ENCODE data around the gene TRIM3.

Gene TRIM3

DNA sequence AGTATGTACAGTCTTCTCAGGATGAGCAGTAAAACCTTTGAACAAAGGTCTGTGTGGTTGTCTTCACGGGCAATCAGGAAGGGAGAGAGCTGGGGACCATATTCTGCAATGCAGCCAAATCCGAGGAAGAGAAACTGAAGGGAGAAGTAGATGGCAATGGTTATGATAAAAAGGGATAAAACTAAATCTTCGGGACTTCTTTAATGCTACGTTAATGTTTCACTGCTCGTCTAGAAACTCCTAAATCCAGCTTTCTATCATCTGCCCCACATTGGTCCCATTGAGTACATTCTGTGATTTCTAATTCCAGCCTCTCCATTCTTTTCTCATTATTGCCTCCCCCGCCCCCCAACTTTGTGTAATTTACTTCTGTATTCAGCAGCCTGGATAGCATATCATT lies 9.3 kb upstream of the TRIM3 start:
- TF ChIP-seq FOXP2 (optimal IDR thresholded peaks at IDR 0.05; ENCODE audit: control extremely low read depth, extremely low read length, insufficient read depth) (no peak), POLR2AphosphoS5 (IDR thresholded peaks at IDR 0.05; ENCODE audit: borderline replicate concordance, low read depth, low read length) (no peak), EZH2 (IDR thresholded peaks at IDR 0.05) (no peak)
- H3K9ac ChIP-seq (ENCODE audit: insufficient read length) = peak overlapping the region; percentile 87
- peaks cover 77% of the 10 kb centered on the region for H3K36me3 ChIP-seq (ENCODE audit: insufficient read depth, low read length)
- no peak overlapping the region for H3K27ac ChIP-seq
- no peak for DNase-seq (ENCODE audit: low read depth, low spot score)
- no peaks in the 10 kb centered on the region for H3K9me3 ChIP-seq (ENCODE audit: low read depth, low read length)
- peak overlapping the region; percentile 98; the same call in 1 of the 2 replicates for H3K4me3 ChIP-seq

DNA sequence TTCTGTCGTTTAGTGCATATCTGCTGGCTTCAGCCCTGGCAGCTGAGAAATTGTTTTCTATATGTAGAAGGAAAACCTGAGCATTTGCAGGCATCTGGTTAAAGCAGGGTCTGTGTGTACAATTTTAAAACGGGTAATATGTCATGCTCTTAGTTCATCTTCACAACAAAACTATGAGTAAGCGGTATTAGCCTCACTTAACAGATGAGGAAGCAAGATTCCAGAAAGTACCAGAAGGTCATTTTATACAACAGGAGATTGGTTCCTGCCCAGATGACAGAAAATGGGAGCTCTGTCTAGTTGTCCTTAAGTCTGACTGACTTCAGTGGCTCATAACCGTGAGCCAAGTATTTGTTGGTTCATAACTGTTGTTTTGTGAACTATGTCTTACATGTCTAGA lies 8.7 kb upstream of the TRIM3 start:
- no peak for DNase-seq (ENCODE audit: low read depth, low spot score)
- Histone ChIP-seq H3K9ac (ENCODE audit: insufficient read length) (peak overlapping the region; percentile 87), H3K4me3 (peak overlapping the region; percentile 98), H3K27ac (peak overlapping the region; percentile 89; the same call in 1 of the 2 replicates), H3K36me3 (ENCODE audit: insufficient read depth, low read length) (peaks cover 78% of the 10 kb centered on the region), H3K9me3 (ENCODE audit: low read depth, low read length) (no peaks in the 10 kb centered on the region)
- TF ChIP-seq FOXP2 (optimal IDR thresholded peaks at IDR 0.05; ENCODE audit: control extremely low read depth, extremely low read length, insufficient read depth) (no peak), EZH2 (IDR thresholded peaks at IDR 0.05) (no peak), POLR2AphosphoS5 (IDR thresholded peaks at IDR 0.05; ENCODE audit: borderline replicate concordance, low read depth, low read length) (no peak)

DNA sequence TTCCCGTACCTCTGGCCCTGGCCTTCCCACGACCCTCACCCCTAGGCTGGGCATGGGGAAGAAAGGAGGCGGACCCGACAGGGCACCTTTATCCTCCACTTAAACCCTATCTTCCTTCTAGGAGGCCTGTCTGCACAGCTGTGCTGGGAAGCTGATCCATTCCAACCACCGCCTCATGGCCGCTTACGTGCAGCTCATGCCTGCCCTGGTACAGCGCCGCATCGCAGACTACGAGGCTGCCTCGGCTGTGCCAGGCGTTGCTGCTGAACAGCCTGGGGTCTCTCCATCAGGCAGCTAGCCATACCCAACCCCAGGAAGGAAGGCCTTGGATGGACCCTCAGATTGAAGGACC lies 8.2 kb upstream of the TRIM3 start:
- TF ChIP-seq FOXP2 (optimal IDR thresholded peaks at IDR 0.05; ENCODE audit: control extremely low read depth, extremely low read length, insufficient read depth) (no peak), EZH2 (IDR thresholded peaks at IDR 0.05) (no peak), POLR2AphosphoS5 (IDR thresholded peaks at IDR 0.05; ENCODE audit: borderline replicate concordance, low read depth, low read length) (no peak)
- Histone ChIP-seq H3K9ac (ENCODE audit: insufficient read length) (peak overlapping the region; percentile 87), H3K27ac (peak overlapping the region; percentile 89), H3K4me3 (peak overlapping the region; percentile 98), H3K9me3 (ENCODE audit: low read depth, low read length) (no peaks in the 10 kb centered on the region), H3K36me3 (ENCODE audit: insufficient read depth, low read length) (peaks cover 78% of the 10 kb centered on the region)
- DNase-seq (ENCODE audit: low read depth, low spot score) = no peak

DNA sequence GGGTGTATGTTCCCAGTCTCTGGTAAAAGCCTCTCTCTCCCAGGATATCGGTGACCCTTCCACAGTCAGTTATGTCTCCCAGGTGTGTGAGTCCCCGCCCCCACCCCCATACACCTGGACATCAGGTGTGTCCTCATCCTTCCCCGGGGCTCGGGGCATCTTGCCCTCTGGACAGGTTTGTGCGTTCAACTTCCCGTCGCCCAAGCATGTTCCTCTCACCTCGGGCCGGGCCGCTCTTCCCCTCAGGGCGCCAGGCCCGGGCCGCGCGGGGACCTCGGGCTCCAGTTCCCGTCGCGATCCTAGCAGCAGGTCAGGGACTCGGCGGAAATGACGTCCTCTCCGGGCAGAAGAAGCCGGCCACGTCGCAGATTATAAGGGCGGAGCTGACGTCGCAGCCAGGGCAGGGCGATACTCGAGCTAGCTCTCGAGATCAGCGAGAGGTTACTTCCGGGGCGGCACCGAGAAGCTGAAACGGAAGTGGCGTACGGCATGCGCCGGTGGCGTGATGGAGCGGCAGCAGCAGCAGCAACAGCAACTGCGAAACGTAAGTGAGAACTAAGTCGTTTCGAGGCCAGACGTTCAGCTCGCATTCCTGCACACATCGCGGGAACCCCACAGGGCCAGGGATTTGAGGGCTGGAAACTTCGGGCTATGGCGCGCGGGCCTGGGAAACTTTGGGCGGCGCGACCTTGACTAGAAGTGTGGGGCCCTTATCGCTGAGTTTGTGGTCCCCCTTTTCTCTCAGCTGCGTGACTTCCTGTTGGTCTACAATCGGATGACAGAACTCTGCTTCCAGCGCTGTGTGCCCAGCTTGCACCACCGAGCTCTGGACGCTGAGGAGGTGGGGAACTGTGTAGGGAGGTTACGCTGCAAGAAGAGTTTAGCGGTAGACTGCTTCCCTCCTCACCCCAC lies 7.5 kb upstream of the TRIM3 start, which contains the start of the genes ARFIP2 and TIMM10B:
TSS of gene ARFIP2 (minus strand) at position 320 of the 912 bp plus-strand sequence. CDS start 910 bp downstream, outside the sequence.
TSS of gene TIMM10B (plus strand) at position 490 of the 912 bp plus-strand sequence. CDS start at position 506, 16 bp downstream.
- Histone ChIP-seq H3K36me3 (ENCODE audit: insufficient read depth, low read length) (peaks cover 75% of the 10 kb centered on the region), H3K4me3 (peak within 1 kb of the TSS; percentile 98), H3K27ac (peak within 1 kb of the TSS; percentile 89), H3K9ac (ENCODE audit: insufficient read length) (peak within 1 kb of the TSS; percentile 87), H3K9me3 (ENCODE audit: low read depth, low read length) (no peaks in the 10 kb centered on the region)
- TF ChIP-seq EZH2 (IDR thresholded peaks at IDR 0.05) (no peak), FOXP2 (optimal IDR thresholded peaks at IDR 0.05; ENCODE audit: control extremely low read depth, extremely low read length, insufficient read depth) (peak; percentile 52), POLR2AphosphoS5 (IDR thresholded peaks at IDR 0.05; ENCODE audit: borderline replicate concordance, low read depth, low read length) (peak; percentile 91)
- peak; percentile 77 for DNase-seq (ENCODE audit: low read depth, low spot score)

DNA sequence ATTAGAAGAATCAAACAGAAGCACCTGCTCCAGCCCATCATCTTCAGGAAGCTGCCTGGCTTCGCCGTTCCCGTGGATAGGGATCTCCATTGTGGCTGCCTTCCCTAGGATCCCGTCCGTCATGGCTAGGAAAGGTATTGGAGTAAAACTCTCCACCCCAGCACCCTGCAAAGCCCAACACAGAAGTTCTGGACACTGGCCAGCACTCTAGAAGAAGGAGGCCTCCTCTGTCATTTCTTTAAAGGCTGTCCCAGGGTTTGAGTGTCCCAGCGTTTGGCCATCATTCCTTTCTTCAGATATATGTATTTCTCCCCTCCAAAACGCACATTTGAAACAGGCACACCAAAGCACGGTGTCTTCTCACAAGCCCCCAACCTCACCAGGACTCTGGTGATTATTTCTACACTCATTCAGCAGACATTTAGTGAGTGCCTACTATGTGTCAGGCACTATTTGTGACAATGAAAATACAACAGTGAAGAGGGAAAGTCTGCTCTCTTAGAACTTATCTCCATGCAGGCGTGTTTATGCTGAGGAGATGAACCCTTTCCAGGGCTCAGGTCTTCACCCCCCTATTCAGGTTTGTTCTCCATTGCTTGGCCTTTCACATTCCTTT lies 6.7 kb upstream of the TRIM3 start:
- H3K9me3 ChIP-seq (ENCODE audit: low read depth, low read length) = no peaks in the 10 kb centered on the region
- no peak overlapping the region for H3K27ac ChIP-seq
- DNase-seq (ENCODE audit: low read depth, low spot score) = no peak
- peak overlapping the region; percentile 98 for H3K4me3 ChIP-seq
- peaks cover 67% of the 10 kb centered on the region for H3K36me3 ChIP-seq (ENCODE audit: insufficient read depth, low read length)
- H3K9ac ChIP-seq (ENCODE audit: insufficient read length) = peak overlapping the region; percentile 87
- TF ChIP-seq POLR2AphosphoS5 (IDR thresholded peaks at IDR 0.05; ENCODE audit: borderline replicate concordance, low read depth, low read length) (no peak), EZH2 (IDR thresholded peaks at IDR 0.05) (no peak), FOXP2 (optimal IDR thresholded peaks at IDR 0.05; ENCODE audit: control extremely low read depth, extremely low read length, insufficient read depth) (no peak)

DNA sequence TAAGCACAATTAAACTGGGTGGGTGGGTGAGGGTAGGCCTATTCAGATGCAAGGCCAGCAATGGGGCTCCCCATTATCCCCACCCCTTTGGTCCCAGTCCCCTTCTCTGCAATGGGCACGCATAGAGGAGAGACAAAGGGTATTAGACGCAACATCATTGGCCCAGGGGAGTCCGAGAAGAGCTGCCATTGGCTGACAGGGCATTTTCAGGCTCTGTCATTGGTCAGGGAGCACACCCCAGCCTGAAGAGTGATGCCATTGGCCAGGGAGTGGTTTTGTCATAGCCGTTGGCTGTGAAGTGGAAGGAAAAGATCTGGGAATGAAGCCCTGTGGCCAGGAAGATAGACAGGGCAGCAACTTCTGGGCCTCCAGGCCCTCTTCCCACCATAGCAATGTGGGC lies 2.8 kb upstream of the TRIM3 start:
- Histone ChIP-seq H3K9ac (ENCODE audit: insufficient read length) (no peak overlapping the region), H3K27ac (peak overlapping the region; percentile 30; the same call in 1 of the 2 replicates), H3K36me3 (ENCODE audit: insufficient read depth, low read length) (peaks cover 34% of the 10 kb centered on the region), H3K9me3 (ENCODE audit: low read depth, low read length) (no peaks in the 10 kb centered on the region), H3K4me3 (no peak overlapping the region)
- DNase-seq (ENCODE audit: low read depth, low spot score) = no peak
- TF ChIP-seq EZH2 (IDR thresholded peaks at IDR 0.05) (no peak), FOXP2 (optimal IDR thresholded peaks at IDR 0.05; ENCODE audit: control extremely low read depth, extremely low read length, insufficient read depth) (no peak), POLR2AphosphoS5 (IDR thresholded peaks at IDR 0.05; ENCODE audit: borderline replicate concordance, low read depth, low read length) (no peak)

DNA sequence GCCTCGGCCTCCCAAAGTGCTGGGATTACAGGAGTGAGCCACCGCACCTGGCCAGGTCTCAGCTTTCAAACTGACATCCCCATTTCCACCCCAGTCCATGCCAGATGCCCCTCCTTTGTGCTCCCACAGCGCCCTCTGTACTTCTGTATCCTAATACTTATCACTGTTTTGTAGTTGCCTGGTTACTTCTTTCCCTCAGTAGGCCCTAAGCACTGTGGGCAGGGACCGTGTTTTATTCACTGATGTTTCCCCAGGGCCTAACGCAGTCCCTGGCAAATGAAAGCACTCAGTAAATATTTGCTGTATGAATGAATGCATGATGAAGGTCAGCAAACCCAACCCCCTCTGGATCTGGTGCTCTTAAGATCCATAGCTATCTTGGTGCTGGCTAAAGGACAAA lies 2.2 kb upstream of the TRIM3 start:
- no peaks in the 10 kb centered on the region for H3K9me3 ChIP-seq (ENCODE audit: low read depth, low read length)
- DNase-seq (ENCODE audit: low read depth, low spot score) = no peak
- H3K9ac ChIP-seq (ENCODE audit: insufficient read length) = no peak overlapping the region
- no peak; the same call in 1 of the 2 replicates for TF ChIP-seq POLR2AphosphoS5 (IDR thresholded peaks at IDR 0.05; ENCODE audit: borderline replicate concordance, low read depth, low read length)
- TF ChIP-seq FOXP2 (optimal IDR thresholded peaks at IDR 0.05; ENCODE audit: control extremely low read depth, extremely low read length, insufficient read depth) = no peak
- no peak for TF ChIP-seq EZH2 (IDR thresholded peaks at IDR 0.05)
- peak overlapping the region; percentile 30; the same call in 1 of the 2 replicates for H3K27ac ChIP-seq
- no peak overlapping the region for H3K4me3 ChIP-seq
- H3K36me3 ChIP-seq (ENCODE audit: insufficient read depth, low read length) = peaks cover 34% of the 10 kb centered on the region
